Measurements from ENCODE around the gene TMEM181.

- TF ChIP-seq CTCF (conservative IDR thresholded peaks at IDR 0.05): no peak
- no peak for TF ChIP-seq EZH2 (IDR thresholded peaks at IDR 0.05; ENCODE audit: low read depth)
Observed at GRCh38 chr6:158611039-158611438, 51.1 kb downstream of the TMEM181 start.

Measured in PC-9 (cell line).